ENCODE data around the gene CFAP57.

GRCh38 chr1:43234267-43234666 is 62.1 kb downstream of the CFAP57 start:
- TF ChIP-seq, protein P1, sequence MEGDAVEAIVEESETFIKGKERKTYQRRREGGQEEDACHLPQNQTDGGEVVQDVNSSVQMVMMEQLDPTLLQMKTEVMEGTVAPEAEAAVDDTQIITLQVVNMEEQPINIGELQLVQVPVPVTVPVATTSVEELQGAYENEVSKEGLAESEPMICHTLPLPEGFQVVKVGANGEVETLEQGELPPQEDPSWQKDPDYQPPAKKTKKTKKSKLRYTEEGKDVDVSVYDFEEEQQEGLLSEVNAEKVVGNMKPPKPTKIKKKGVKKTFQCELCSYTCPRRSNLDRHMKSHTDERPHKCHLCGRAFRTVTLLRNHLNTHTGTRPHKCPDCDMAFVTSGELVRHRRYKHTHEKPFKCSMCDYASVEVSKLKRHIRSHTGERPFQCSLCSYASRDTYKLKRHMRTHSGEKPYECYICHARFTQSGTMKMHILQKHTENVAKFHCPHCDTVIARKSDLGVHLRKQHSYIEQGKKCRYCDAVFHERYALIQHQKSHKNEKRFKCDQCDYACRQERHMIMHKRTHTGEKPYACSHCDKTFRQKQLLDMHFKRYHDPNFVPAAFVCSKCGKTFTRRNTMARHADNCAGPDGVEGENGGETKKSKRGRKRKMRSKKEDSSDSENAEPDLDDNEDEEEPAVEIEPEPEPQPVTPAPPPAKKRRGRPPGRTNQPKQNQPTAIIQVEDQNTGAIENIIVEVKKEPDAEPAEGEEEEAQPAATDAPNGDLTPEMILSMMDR (IDR thresholded peaks at IDR 0.05), result no peak
- TF ChIP-seq POLR2AphosphoS5 (IDR thresholded peaks at IDR 0.05), result no peak
- TF ChIP-seq POLR2A (IDR thresholded peaks at IDR 0.05), result no peak
- no peak for TF ChIP-seq EP300 (IDR thresholded peaks at IDR 0.05)

Measured in suprapubic skin (tissue), 4 donors.